ENCODE results near the gene TSTD1. TPM values are rescaled to one million over a fixed set of nuclear protein-coding genes. Genes with fewer than 3 reads are reported as not detected.
A peak's percentile ranks its signal among the peaks of the same experiment; 100 is the strongest.

TSTD1 gene
- polyA plus RNA-seq, 1 experiment = 0.26 TPM

DNA sequence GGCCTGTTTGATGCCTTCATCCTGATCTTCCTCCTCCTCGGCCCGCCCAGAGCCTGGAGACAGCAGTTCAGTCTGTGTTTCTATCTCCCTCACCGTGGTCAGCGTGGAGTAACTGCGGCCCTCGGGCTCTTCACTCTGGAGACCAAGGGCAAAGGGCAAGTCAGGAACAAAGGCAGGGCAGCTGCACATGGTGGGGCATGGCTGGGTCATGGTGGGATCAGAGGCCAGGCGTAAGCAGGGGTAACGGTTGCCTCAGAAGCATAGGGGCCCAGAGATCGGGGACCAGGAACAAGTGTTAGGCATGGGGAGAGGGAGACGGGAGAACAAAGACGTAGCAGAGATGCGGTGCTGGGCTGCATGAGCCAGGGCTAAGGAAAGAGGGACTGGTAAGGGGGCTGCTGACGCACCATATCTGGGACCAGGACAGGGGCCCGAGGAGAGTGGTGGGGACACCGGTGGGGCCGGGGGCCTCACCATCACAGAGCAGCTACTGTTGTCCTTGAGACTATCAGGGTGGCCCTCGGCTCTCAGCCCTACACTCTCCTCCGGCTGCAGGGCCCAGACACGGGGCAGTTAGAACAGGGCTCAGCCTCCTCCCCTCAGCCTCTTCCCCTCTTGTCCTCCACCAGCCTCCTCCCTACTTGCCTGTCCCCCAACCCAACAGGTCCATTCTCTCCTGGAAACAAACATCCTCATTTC lies 34.1 kb upstream of the TSTD1 start:
- CTCF ChIA-PET = interaction anchor here (1.1 to 12.3 kb wide), 4 partner anchors 24 to 85 kb away, joined by 5 to 132 read pairs (median 7); partner anchors contain the start of genes KLHDC9 and USF1
- TF ChIP-seq, protein P1, sequence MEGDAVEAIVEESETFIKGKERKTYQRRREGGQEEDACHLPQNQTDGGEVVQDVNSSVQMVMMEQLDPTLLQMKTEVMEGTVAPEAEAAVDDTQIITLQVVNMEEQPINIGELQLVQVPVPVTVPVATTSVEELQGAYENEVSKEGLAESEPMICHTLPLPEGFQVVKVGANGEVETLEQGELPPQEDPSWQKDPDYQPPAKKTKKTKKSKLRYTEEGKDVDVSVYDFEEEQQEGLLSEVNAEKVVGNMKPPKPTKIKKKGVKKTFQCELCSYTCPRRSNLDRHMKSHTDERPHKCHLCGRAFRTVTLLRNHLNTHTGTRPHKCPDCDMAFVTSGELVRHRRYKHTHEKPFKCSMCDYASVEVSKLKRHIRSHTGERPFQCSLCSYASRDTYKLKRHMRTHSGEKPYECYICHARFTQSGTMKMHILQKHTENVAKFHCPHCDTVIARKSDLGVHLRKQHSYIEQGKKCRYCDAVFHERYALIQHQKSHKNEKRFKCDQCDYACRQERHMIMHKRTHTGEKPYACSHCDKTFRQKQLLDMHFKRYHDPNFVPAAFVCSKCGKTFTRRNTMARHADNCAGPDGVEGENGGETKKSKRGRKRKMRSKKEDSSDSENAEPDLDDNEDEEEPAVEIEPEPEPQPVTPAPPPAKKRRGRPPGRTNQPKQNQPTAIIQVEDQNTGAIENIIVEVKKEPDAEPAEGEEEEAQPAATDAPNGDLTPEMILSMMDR (IDR thresholded peaks at IDR 0.05; ENCODE audit: insufficient read depth, low read depth, low read length) = no peak
- no peak overlapping the region for H3K4me3 ChIP-seq (ENCODE audit: low read depth, low read length)
- no peaks in the 10 kb centered on the region for H3K36me3 ChIP-seq (ENCODE audit: control insufficient read depth, insufficient read depth, low read length)
- DNase-seq (ENCODE audit: low read depth) = no peak
- POLR2A ChIA-PET = no interaction called here
- H3K27me3 ChIP-seq (ENCODE audit: control insufficient read depth, insufficient read depth, low read length) = no peaks in the 10 kb centered on the region

DNA sequence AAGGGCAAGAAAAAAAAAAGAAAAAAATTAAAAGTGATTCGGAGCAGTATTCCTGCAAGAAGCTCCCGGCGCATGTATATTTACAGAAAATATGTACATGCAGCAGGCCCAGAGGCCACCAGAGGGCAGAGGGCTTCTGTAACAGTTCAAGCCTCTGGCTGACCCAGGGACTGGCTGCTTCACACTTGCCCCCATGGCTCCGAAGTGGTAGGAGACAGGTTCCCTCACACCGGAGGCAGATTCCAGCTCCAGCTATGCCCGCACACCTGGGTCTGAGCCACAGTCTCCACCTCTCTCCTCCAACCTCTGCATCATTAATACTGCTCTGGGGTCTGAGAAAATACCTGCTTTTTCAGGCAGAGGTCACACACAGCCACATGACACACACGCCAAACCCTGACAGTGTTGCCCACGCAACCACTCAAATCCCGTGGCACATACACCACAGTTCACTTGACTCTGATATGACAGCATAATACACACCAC lies 33.2 kb upstream of the TSTD1 start:
- POLR2A ChIA-PET = no interaction called here
- Histone ChIP-seq H3K27me3 (ENCODE audit: control insufficient read depth, insufficient read depth, low read length) (no peaks in the 10 kb centered on the region), H3K4me3 (ENCODE audit: low read depth, low read length) (no peak overlapping the region), H3K36me3 (ENCODE audit: control insufficient read depth, insufficient read depth, low read length) (no peaks in the 10 kb centered on the region)
- no peak for DNase-seq (ENCODE audit: low read depth)
- TF ChIP-seq, protein P1 (IDR thresholded peaks at IDR 0.05; ENCODE audit: insufficient read depth, low read depth, low read length) = peak; percentile 62
- CTCF ChIA-PET = interaction anchor here (0.6 to 12.3 kb wide), 10 partner anchors 9 to 358 kb away, joined by 3 to 132 read pairs (median 4); partner anchors contain the start of genes KLHDC9 and USF1

DNA sequence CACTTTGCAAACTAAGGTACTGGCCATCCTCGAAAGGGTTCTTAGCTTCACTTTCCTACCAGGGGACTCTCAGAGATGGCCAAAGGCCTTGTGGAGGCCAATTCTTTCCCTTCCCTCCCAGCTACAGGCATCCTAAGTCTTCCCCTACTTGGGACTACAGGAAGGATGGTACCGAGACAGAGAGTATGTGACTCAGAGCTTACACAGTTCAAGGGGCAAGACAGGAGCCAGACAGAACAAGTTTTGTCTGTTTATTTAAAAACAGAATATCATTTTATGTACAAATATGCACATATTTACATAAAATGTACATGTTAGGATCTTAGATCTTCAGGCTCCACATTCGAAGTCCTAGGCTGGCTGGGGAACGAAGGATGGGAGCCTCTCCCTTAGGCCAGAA lies 32.0 kb upstream of the TSTD1 start:
- CTCF ChIA-PET = interaction anchor here (0.9 to 12.3 kb wide), 3 partner anchors 10 to 67 kb away, joined by 3 to 132 read pairs (median 5); partner anchors contain the start of gene KLHDC9
- no peaks in the 10 kb centered on the region for H3K27me3 ChIP-seq (ENCODE audit: control insufficient read depth, insufficient read depth, low read length)
- TF ChIP-seq, protein P1 (IDR thresholded peaks at IDR 0.05; ENCODE audit: insufficient read depth, low read depth, low read length) = no peak
- H3K4me3 ChIP-seq (ENCODE audit: low read depth, low read length) = no peak overlapping the region
- no peak for DNase-seq (ENCODE audit: low read depth)
- POLR2A ChIA-PET = no interaction called here
- no peaks in the 10 kb centered on the region for H3K36me3 ChIP-seq (ENCODE audit: control insufficient read depth, insufficient read depth, low read length)

DNA sequence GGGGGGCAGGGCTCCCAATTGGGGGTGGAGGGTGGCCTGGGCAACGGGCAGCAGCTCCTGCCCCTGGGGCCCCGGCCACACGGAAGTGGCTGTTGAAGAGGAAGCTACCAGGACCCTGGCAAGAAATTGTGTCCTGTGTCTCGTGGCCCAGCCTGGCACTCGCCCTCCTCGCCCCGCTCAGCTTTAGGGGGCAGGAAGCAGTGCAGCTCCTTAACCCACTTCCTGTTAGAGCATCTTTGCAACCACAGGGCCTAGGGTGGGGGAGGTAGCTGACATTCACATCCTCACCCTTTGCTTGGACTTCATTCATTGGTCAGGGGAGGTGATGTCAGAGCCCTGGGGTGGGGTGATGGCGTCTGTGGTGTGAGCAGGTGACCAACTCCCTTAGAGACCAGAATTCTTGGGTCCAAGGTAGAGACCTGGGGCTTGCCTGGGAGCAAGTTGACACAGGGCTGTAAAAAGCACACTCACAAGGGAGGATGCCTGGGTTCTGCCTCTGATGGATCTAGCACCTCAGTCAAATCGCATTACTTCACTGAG lies 31.0 kb upstream of the TSTD1 start, which contains the start of gene ARHGAP30:
Gene ARHGAP30 (minus strand): TSS at position 161 of the 540 bp plus-strand sequence. CDS start 267 bp downstream, outside the sequence.
- POLR2A ChIA-PET = no interaction called here
- CTCF ChIA-PET = interaction anchor here (1.3 to 12.3 kb wide), 3 partner anchors 10 to 27 kb away, joined by 4 to 132 read pairs (median 7); partner anchors contain the start of gene KLHDC9
- no peak for DNase-seq (ENCODE audit: low read depth)

More for the DNA sequence above, 31.0 kb upstream of the TSTD1 start, which contains the start of gene ARHGAP30:
- TF ChIP-seq, protein P1 (IDR thresholded peaks at IDR 0.05; ENCODE audit: insufficient read depth, low read depth, low read length) = no peak
- Histone ChIP-seq H3K27me3 (ENCODE audit: control insufficient read depth, insufficient read depth, low read length) (no peaks in the 10 kb centered on the region), H3K4me3 (ENCODE audit: low read depth, low read length) (no peak within 1 kb of the TSS), H3K36me3 (ENCODE audit: control insufficient read depth, insufficient read depth, low read length) (no peaks in the 10 kb centered on the region)

Data from BJ (cell line).